Measurements from ENCODE around the gene RGS18. TPM values are rescaled to one million over a fixed set of nuclear protein-coding genes. Genes with fewer than 3 reads are reported as not detected.

Gene RGS18
- total RNA-seq, 1 donor from 2014 or later = 0.71 TPM

DNA sequence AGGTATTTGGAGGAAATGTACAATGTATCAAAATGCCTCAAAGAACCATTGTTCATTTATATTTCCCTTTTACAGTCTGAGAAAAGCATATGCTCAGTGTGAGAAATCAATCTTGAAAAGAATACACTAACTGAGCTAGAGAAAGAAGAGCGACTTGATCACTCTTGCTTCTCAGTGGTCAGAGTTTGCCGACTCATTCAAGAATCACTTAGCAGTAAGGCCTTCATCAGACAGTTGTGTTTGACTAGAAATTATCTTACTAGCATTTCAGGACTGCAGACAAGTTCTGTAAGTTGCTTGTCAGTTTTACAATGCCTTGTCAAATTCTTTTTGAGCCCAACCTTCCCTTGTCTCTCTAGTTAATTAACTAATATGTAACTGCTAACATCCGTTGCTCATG, 12.9 kb downstream of the RGS18 start:
- Histone ChIP-seq H3K36me3 (no peaks in the 10 kb centered on the region), H3K27me3 (ENCODE audit: low read depth) (no peaks in the 10 kb centered on the region), H3K9me3 (replicated peaks) (no peaks in the 10 kb centered on the region), H3K4me1 (no peaks in the 10 kb centered on the region), H3K4me3 (no peak overlapping the region), H3K27ac (replicated peaks) (no peak overlapping the region)
- DNase-seq = no peak
- intact Hi-C loops (cut with micrococcal nuclease) = loop anchor here (5.0 kb wide), 1 partner anchor 224 kb away; no protein-coding TSS in a partner anchor
- TF ChIP-seq, protein P1, sequence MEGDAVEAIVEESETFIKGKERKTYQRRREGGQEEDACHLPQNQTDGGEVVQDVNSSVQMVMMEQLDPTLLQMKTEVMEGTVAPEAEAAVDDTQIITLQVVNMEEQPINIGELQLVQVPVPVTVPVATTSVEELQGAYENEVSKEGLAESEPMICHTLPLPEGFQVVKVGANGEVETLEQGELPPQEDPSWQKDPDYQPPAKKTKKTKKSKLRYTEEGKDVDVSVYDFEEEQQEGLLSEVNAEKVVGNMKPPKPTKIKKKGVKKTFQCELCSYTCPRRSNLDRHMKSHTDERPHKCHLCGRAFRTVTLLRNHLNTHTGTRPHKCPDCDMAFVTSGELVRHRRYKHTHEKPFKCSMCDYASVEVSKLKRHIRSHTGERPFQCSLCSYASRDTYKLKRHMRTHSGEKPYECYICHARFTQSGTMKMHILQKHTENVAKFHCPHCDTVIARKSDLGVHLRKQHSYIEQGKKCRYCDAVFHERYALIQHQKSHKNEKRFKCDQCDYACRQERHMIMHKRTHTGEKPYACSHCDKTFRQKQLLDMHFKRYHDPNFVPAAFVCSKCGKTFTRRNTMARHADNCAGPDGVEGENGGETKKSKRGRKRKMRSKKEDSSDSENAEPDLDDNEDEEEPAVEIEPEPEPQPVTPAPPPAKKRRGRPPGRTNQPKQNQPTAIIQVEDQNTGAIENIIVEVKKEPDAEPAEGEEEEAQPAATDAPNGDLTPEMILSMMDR (IDR thresholded peaks at IDR 0.05; ENCODE audit: borderline replicate concordance) = no peak

DNA sequence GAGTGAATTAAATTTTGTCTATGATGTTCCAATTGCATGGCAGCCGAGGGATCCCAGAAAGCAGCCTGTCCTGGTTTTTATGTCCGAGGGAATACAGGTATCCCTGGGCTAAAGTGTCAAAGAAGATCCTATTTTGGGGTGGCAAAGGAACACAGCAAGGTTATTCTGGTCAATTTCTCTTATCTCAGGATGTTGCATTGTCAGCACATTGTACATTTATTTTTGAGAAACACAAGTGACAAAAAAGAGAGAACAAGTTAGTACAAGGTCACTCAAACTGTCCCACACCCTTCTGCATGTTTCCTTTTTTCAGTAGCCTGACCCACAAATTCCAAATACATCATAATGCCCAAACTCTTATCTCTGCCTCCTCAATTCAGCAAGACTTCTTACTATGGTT, 17.7 kb downstream of the RGS18 start:
- no peak overlapping the region for H3K27ac ChIP-seq (replicated peaks)
- TF ChIP-seq, protein P1 (IDR thresholded peaks at IDR 0.05; ENCODE audit: borderline replicate concordance) = no peak
- no peaks in the 10 kb centered on the region for H3K4me1 ChIP-seq
- intact Hi-C loops (cut with micrococcal nuclease) = no loop called here
- no peaks in the 10 kb centered on the region for H3K36me3 ChIP-seq
- no peaks in the 10 kb centered on the region for H3K9me3 ChIP-seq (replicated peaks)
- DNase-seq = no peak
- no peaks in the 10 kb centered on the region for H3K27me3 ChIP-seq (ENCODE audit: low read depth)
- no peak overlapping the region for H3K4me3 ChIP-seq

DNA sequence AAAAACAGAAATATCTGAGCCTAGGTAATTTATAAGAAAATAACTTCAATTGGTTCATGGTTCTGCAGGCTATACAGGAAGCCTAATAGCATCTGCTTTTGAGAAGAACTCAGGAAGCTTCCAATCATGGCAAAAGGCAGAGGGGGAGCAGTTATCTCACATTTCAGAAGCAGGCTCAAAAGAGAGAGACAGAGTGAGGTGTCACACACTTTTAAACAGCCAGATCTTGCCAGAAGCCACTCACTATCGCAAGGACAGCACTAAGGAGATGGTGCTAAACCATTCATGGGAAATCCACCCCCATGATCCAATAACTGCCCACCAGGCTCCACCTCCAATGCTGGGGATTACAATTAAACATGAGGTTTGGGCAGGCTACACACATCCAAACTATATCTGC, 25.5 kb downstream of the RGS18 start:
- no peaks in the 10 kb centered on the region for H3K36me3 ChIP-seq
- no peak for DNase-seq
- no peaks in the 10 kb centered on the region for H3K4me1 ChIP-seq
- no peak overlapping the region for H3K4me3 ChIP-seq
- H3K27me3 ChIP-seq (ENCODE audit: low read depth) = no peaks in the 10 kb centered on the region
- H3K27ac ChIP-seq (replicated peaks) = no peak overlapping the region
- H3K9me3 ChIP-seq (replicated peaks) = no peaks in the 10 kb centered on the region
- TF ChIP-seq, protein P1 (IDR thresholded peaks at IDR 0.05; ENCODE audit: borderline replicate concordance) = no peak
- intact Hi-C loops (cut with micrococcal nuclease) = no loop called here

DNA sequence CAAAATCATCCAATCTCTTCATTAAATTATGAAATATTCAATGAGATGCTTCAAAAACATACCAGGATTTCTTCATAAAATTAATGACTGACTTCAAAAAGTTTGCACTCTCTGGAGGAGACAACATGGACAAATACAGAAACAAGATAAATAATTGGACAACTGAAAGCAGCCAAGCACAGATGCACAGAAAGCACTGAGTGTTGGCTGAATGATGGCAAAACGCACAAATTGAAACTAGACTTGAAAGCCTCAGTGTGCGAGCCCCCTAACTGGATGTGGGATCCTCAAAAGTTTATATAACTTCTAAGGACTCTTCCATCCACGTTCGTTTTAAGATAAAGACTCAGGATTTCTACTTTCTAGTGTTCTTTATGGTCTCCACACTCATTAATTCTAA, 27.9 kb downstream of the RGS18 start:
- H3K27ac ChIP-seq (replicated peaks) = no peak overlapping the region
- no peak for DNase-seq
- no peaks in the 10 kb centered on the region for H3K27me3 ChIP-seq (ENCODE audit: low read depth)
- H3K4me1 ChIP-seq = no peaks in the 10 kb centered on the region
- intact Hi-C loops (cut with micrococcal nuclease) = no loop called here
- no peaks in the 10 kb centered on the region for H3K9me3 ChIP-seq (replicated peaks)
- no peaks in the 10 kb centered on the region for H3K36me3 ChIP-seq
- no peak overlapping the region for H3K4me3 ChIP-seq
- TF ChIP-seq, protein P1 (IDR thresholded peaks at IDR 0.05; ENCODE audit: borderline replicate concordance) = no peak

DNA sequence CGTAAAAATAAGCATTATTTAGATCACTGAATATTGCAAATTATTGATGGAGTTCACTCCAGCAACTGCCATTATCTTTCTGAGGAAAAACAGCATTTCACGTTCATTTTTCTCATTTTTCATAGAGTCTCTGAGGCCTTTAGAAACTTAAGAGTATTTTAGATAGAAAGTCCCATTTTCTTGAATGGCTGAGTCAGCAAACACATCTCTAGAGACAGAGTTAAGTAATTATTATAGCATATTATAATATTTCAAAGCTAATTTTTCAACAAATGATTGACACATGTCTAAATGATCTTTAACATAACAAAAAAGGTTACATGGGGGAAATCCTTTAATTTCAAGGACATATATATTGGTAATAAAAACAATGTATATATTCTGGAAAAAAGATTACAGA, 31.8 kb downstream of the RGS18 start:
- H3K36me3 ChIP-seq = no peaks in the 10 kb centered on the region
- TF ChIP-seq, protein P1 (IDR thresholded peaks at IDR 0.05; ENCODE audit: borderline replicate concordance) = no peak
- no peak overlapping the region for H3K4me3 ChIP-seq
- no peaks in the 10 kb centered on the region for H3K4me1 ChIP-seq
- intact Hi-C loops (cut with micrococcal nuclease) = no loop called here
- no peaks in the 10 kb centered on the region for H3K27me3 ChIP-seq (ENCODE audit: low read depth)
- no peak overlapping the region for H3K27ac ChIP-seq (replicated peaks)
- no peak for DNase-seq
- no peaks in the 10 kb centered on the region for H3K9me3 ChIP-seq (replicated peaks)

DNA sequence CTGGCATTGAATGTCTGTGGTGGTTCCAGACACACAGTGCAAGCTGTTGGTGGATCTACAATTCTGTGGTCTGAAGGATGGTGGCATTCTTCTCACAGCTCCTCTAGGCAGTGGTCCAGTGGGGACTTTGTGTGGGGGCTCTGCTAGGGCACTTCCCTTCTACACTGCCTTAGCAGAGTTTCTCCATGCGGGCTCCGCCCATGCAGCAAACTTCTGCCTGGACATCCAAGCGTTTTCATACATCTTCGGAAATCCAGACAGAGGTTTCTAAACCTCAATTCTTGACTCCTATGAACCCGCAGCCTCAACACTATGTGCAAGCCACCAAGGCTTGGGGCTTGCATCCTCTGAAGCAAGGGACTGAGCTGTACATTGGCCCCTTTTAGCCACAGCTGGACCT, 43.0 kb downstream of the RGS18 start:
- intact Hi-C loops (cut with micrococcal nuclease) = no loop called here
- H3K27me3 ChIP-seq (ENCODE audit: low read depth) = no peaks in the 10 kb centered on the region
- no peaks in the 10 kb centered on the region for H3K36me3 ChIP-seq
- no peak for DNase-seq
- no peak overlapping the region for H3K4me3 ChIP-seq
- no peaks in the 10 kb centered on the region for H3K4me1 ChIP-seq
- no peak overlapping the region for H3K27ac ChIP-seq (replicated peaks)
- H3K9me3 ChIP-seq (replicated peaks) = peaks cover 18% of the 10 kb centered on the region
- TF ChIP-seq, protein P1 (IDR thresholded peaks at IDR 0.05; ENCODE audit: borderline replicate concordance) = no peak

Data from left ventricle myocardium inferior (tissue), 1 donor.